ENCODE results near the gene CENPK.
"Not testable (repeated sequence)": the region's sequence is repeated elsewhere in the genome, so short reads cannot be mapped to it uniquely, and the experiment has no call there.

CENPK gene

GRCh38 chr5:65562731-65563701 lies at the start of gene CENPK, which contains the start of gene PPWD1:
Gene CENPK, minus strand, starts transcription at chr5:65563168. Its CDS starts 8,261 bp downstream, at chr5:65554907.
Gene PPWD1, plus strand, starts transcription at chr5:65563296. Its CDS starts 15 bp downstream, at chr5:65563311.
- in situ Hi-C loops (cut with HindIII; ENCODE audit: low sequenced_read_pairs): no loop called here
- H3K4me3 ChIP-seq (ENCODE audit: low read depth, low read length): peak within 1 kb of the TSS; percentile 99
- DNase-seq (ENCODE audit: low read depth, low spot score): peak; percentile 96
- TF ChIP-seq CTCF (IDR thresholded peaks at IDR 0.05; ENCODE audit: low read depth, low read length): no peak

GRCh38 chr5:65612298-65612907 lies 49.4 kb upstream of the CENPK start:
- TF ChIP-seq CTCF (IDR thresholded peaks at IDR 0.05; ENCODE audit: low read depth, low read length): no peak
- no peak overlapping the region for H3K4me3 ChIP-seq (ENCODE audit: low read depth, low read length)
- DNase-seq (ENCODE audit: low read depth, low spot score): no peak
- in situ Hi-C loops (cut with HindIII; ENCODE audit: low sequenced_read_pairs): no loop called here

- in situ Hi-C loops (cut with HindIII; ENCODE audit: low sequenced_read_pairs): no loop called here
- DNase-seq (ENCODE audit: low read depth, low spot score): no peak
- no peak overlapping the region for H3K4me3 ChIP-seq (ENCODE audit: low read depth, low read length)
- no peak for TF ChIP-seq CTCF (IDR thresholded peaks at IDR 0.05; ENCODE audit: low read depth, low read length)
Observed at GRCh38 chr5:65611524-65611923, 48.6 kb upstream of the CENPK start.

GRCh38 chr5:65601761-65602160 lies 38.8 kb upstream of the CENPK start:
- in situ Hi-C loops (cut with HindIII; ENCODE audit: low sequenced_read_pairs); DNase-seq (ENCODE audit: low read depth, low spot score); H3K4me3 ChIP-seq (ENCODE audit: low read depth, low read length): not testable (repeated sequence)

GRCh38 chr5:65588694-65589093 lies 25.7 kb upstream of the CENPK start:
- no peak for DNase-seq (ENCODE audit: low read depth, low spot score)
- in situ Hi-C loops (cut with HindIII; ENCODE audit: low sequenced_read_pairs): no loop called here
- H3K4me3 ChIP-seq (ENCODE audit: low read depth, low read length): no peak overlapping the region
- TF ChIP-seq CTCF (IDR thresholded peaks at IDR 0.05; ENCODE audit: low read depth, low read length): peak; percentile 11

GRCh38 chr5:65577141-65577540 lies 14.2 kb upstream of the CENPK start:
- no peak for TF ChIP-seq CTCF (IDR thresholded peaks at IDR 0.05; ENCODE audit: low read depth, low read length)
- no peak overlapping the region for H3K4me3 ChIP-seq (ENCODE audit: low read depth, low read length)
- in situ Hi-C loops (cut with HindIII; ENCODE audit: low sequenced_read_pairs): no loop called here
- peak; percentile 63 for DNase-seq (ENCODE audit: low read depth, low spot score)

All from astrocyte of the spinal cord (primary cell).